Colonic mucosa (tissue), 4 donors: ENCODE measurements around the gene TST. TPM values are rescaled to one million over a fixed set of nuclear protein-coding genes. Genes with fewer than 3 reads are reported as not detected.

Source experiments
- DNase-seq: peaks from one replicate; pipeline ENCODE4 v3.0.0-alpha.2; 2020
- H3K27ac ChIP-seq: fragments of 200-600 bp; one replicate; pipeline ENCODE4 v1.8.0; 2021
- H3K27me3 ChIP-seq: fragments of 200-600 bp; one replicate; pipeline ENCODE4 v1.8.0; 2021
- H3K36me3 ChIP-seq: fragments of 200-600 bp; one replicate; pipeline ENCODE4 v1.8.0; 2021
- H3K4me1 ChIP-seq: fragments of 200-600 bp; one replicate; pipeline ENCODE4 v1.8.0; 2021; ENCODE audit warnings: mild to moderate bottlenecking
- H3K4me3 ChIP-seq: fragments of 200-600 bp; one replicate; pipeline ENCODE4 v1.8.0; 2021
- H3K9ac ChIP-seq, 2 donors: one replicate each; pipeline ENCODE4 v1.7.0; 2013; ENCODE audit warnings: control low read depth in 2 of 2, low read depth in 2 of 2, low read length in 2 of 2
- H3K9me3 ChIP-seq: fragments of 200-600 bp; one replicate; pipeline ENCODE4 v1.8.0; 2021
- CTCF ChIP-seq: fragments of 200-600 bp; IDR thresholded peaks from one replicate; pipeline ENCODE4 v1.8.0; 2022; ENCODE audit warnings: antibody characterized with exemption, mild to moderate bottlenecking
- intact Hi-C: fragments of 100-400 bp; cut with DNase I; formaldehyde crosslinking; loops from one replicate; pipeline ENCODE4 v1.14.1; 2022
- total RNA-seq, 2 donors: library from RNA; stranded (reverse); fragmentation: NEBNext Ultra II Directional in 1 of 2; extraction: Animal tissue kit (Norgen Biotek cat#: 25700) in 1 of 2; gene quantifications; one replicate each; pipeline ENCODE4 v1.2.1, GENCODE V29; 2021
- donor health status: healthy.
- donor health status: DM: no; HTN: no; CAD: no.
- donor health status: DM: no; HTN: no; CAD: no.

Gene TST
- total RNA-seq, 2 donors from 2014 or later, result 410 to 474 TPM

DNA sequence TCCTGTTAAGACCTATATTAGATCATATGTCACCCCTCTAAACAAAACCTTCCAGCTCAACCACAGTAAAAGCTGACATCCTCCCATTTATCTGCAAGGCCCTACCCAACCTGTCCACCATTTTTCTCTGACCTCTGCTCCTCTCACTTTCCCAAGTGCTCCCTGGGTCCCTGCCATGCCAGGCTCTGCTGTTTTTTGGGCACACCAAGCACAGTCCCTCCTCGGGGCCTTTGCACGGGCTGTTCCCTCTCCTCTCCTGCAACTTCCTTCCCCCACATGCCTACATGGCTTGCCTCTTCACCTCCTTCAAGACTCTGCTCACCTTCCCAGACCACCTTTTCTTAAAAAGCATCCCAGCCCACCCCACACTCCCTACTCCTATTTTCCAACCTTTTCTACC lies 9.8 kb downstream of the TST start:
- intact Hi-C loops, result no loop called here
- Histone ChIP-seq H3K27ac (no peak overlapping the region), H3K36me3 (no peaks in the 10 kb centered on the region), H3K4me1 (peaks cover 7% of the 10 kb centered on the region), H3K9me3 (no peaks in the 10 kb centered on the region), H3K9ac (no peak overlapping the region), H3K4me3 (no peak overlapping the region), H3K27me3 (no peaks in the 10 kb centered on the region)
- TF ChIP-seq CTCF, result no peak
- DNase-seq, result no peak

- peaks cover 7% of the 10 kb centered on the region for H3K4me1 ChIP-seq
- no peaks in the 10 kb centered on the region for H3K27me3 ChIP-seq
- no peak overlapping the region for H3K9ac ChIP-seq
- H3K27ac ChIP-seq, result no peak overlapping the region
- no peaks in the 10 kb centered on the region for H3K36me3 ChIP-seq
- TF ChIP-seq CTCF, result no peak
- no peaks in the 10 kb centered on the region for H3K9me3 ChIP-seq
- no peak overlapping the region for H3K4me3 ChIP-seq
- no peak for DNase-seq
- intact Hi-C loops, result no loop called here
These were observed 10.9 kb downstream of the TST start for GRCh38 chr22:37008365-37008764.

DNA sequence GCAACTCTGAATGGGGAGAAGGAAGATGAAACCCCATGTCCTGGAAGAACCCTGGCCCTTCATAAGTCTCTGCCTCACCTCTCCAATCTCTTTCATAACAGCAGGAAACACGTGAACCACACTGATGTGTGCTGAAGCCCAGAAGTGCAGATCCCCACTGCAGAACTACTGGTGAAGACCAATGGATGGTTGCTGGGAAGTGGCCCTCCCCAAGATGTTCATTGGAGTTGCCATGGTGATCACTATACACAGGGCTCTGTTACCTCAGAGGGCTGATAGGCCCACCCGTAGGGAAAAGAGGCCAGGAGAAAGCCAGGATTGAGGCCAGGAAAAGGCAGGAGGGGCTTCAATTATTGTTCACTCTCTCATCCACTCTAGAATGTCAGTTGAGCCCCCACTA lies 11.6 kb downstream of the TST start:
- intact Hi-C loops, result no loop called here
- no peak overlapping the region for H3K27ac ChIP-seq
- peaks cover 7% of the 10 kb centered on the region for H3K4me1 ChIP-seq
- H3K27me3 ChIP-seq, result no peaks in the 10 kb centered on the region
- TF ChIP-seq CTCF, result no peak
- H3K9ac ChIP-seq, result no peak overlapping the region
- no peak overlapping the region for H3K4me3 ChIP-seq
- H3K9me3 ChIP-seq, result no peaks in the 10 kb centered on the region
- H3K36me3 ChIP-seq, result no peaks in the 10 kb centered on the region
- no peak for DNase-seq

DNA sequence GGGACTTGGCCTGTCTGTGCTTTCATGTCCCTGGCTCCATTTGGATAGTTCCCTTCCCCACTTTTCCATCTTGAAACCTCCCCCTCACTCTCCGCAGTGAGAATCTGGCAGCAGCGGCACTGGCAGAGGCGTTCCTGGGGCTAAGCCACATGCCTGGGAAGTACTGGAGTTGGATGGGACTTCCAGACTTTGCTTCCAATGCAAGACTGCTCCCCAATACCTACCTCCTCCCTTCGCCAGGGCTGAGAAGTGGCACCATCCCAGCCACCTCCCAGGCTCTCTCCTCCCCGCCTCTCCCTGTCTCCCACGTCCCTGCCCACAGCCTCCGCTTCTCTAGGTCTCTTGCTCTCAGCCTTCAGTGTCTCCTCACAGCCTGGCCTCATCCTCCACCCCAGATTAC lies 16.6 kb downstream of the TST start:
- no peaks in the 10 kb centered on the region for H3K4me1 ChIP-seq
- no peaks in the 10 kb centered on the region for H3K9me3 ChIP-seq
- no peak for TF ChIP-seq CTCF
- no peaks in the 10 kb centered on the region for H3K36me3 ChIP-seq
- H3K9ac ChIP-seq, result no peak overlapping the region
- intact Hi-C loops, result no loop called here
- no peak for DNase-seq
- no peaks in the 10 kb centered on the region for H3K27me3 ChIP-seq
- no peak overlapping the region for H3K4me3 ChIP-seq
- H3K27ac ChIP-seq, result no peak overlapping the region

DNA sequence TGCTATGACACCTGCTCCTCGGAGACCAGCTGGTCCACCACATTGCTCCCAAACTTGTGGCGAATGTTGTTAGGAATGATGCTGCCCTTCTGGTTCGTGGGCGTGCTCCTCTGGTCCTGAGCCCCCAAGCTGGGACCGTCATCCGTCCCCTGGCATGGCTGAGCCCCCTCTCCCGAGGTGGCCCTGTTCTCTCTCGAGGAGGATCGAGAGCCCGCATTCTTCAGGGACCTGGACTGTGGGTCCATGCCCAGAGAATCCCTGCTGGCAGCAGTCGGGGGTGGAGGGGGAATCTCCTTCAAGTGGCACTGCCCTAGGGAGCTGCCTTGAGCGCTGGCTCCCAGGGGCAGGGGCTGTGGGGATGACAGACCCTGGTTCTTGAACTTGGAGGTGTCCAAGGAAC lies 17.4 kb downstream of the TST start:
- Histone ChIP-seq H3K9ac (no peak overlapping the region), H3K27me3 (no peaks in the 10 kb centered on the region), H3K4me1 (no peaks in the 10 kb centered on the region), H3K9me3 (no peaks in the 10 kb centered on the region), H3K27ac (no peak overlapping the region), H3K4me3 (no peak overlapping the region), H3K36me3 (no peaks in the 10 kb centered on the region)
- no peak for TF ChIP-seq CTCF
- DNase-seq, result no peak
- intact Hi-C loops, result no loop called here
